Uterus (tissue), 4 donors: ENCODE data around the gene ASCL5. TPM values are rescaled to one million over a fixed set of nuclear protein-coding genes. Genes with fewer than 3 reads are reported as not detected.
A peak's percentile ranks its signal among the peaks of the same experiment; 100 is the strongest.

Source experiments
- DNase-seq, 2 donors: peaks; one replicate each; pipeline ENCODE4 v3.0.0-alpha.2; 2019 to 2020
- H3K27ac ChIP-seq, 2 donors: fragments of 200-600 bp; sonication (generic); 1 replicate in 1 of 2; 2 replicates in 1 of 2; pipeline ENCODE4 v1.5.1; 2016 to 2018
- H3K27me3 ChIP-seq, 2 donors: fragments of 200-600 bp; sonication (generic); one replicate each; pipeline ENCODE4 v1.5.1; 2018 to 2019; ENCODE audit warnings: control low read depth in 1 of 2
- H3K36me3 ChIP-seq, 2 donors: fragments of 200-600 bp; sonication (generic); one replicate each; pipeline ENCODE4 v1.5.1; 2019; ENCODE audit warnings: control low read depth in 1 of 2
- H3K4me1 ChIP-seq, 2 donors: fragments of 200-600 bp; sonication (generic); one replicate each; pipeline ENCODE4 v1.5.1; 2018 to 2019; ENCODE audit warnings: control low read depth in 1 of 2
- H3K4me3 ChIP-seq, 2 donors: fragments of 200-600 bp; sonication (generic); 1 replicate in 1 of 2; 2 replicates in 1 of 2; pipeline ENCODE4 v1.5.1; 2018 to 2019; ENCODE audit warnings: mild to moderate bottlenecking in 1 of 2
- H3K9me3 ChIP-seq, 2 donors: fragments of 200-600 bp; sonication (generic); one replicate each; pipeline ENCODE4 v1.5.1; 2019; ENCODE audit warnings: control low read depth in 1 of 2
- POLR2A ChIP-seq, 2 donors: fragments of 450-650 bp; IDR thresholded peaks; one replicate each; pipeline ENCODE4 v1.6.1; 2016; ENCODE audit warnings: antibody characterized with exemption in 2 of 2, mild to moderate bottlenecking in 1 of 2, moderate library complexity in 1 of 2
- intact Hi-C: fragments of 100-400 bp; cut with DNase I; formaldehyde crosslinking; loops from one replicate; pipeline ENCODE4 v1.15.1; 2023; ENCODE audit warnings: low total_unique reads
- total RNA-seq, 4 donors: library from RNA; depleted of rRNA in 3 of 4; stranded (reverse); fragments of >200 nt in 3 of 4; gene quantifications; one replicate each; pipeline versions ENCODE4 v1.1.0 to v1.2.4, GENCODE V29; 2014 to 2023
- TF ChIP-seq, protein P1 (sequence below), 4 experiments: fragments of 200-600 bp in 2 of 4; fragments of 450-650 bp in 2 of 4; sonication (generic) in 2 of 4; IDR thresholded peaks; one replicate each; pipeline ENCODE4 v1.5.1; 2016 to 2019; ENCODE audit warnings: antibody characterized with exemption in 4 of 4, mild to moderate bottlenecking in 2 of 4, moderate library complexity in 1 of 4
- donor health status: DM: yes; HTN: yes; CAD: no.

The ASCL5 gene
- total RNA-seq, 4 donors from 2014 or later = not detected

DNA sequence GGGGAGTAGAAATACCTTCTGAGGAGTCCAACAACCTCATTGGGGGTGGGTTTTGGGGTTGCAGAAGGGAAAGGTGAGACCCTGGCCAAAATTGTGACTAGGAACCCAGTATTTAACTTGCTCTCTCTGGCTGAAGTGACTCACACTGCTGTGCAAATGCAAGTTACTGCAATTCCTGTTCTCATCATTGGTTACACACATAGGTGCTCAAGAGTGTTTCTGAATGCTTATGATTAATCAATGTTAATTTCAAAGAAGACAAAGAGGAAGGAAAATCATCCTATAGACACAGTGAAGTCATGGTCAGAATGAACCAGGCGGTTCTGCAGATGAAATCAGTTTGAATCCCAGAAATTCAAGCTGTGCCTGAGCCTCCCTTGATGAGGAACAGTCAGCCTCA is 3.1 kb downstream of the ASCL5 start:
- no peak for TF ChIP-seq POLR2A (IDR thresholded peaks at IDR 0.05)
- TF ChIP-seq, protein P1, sequence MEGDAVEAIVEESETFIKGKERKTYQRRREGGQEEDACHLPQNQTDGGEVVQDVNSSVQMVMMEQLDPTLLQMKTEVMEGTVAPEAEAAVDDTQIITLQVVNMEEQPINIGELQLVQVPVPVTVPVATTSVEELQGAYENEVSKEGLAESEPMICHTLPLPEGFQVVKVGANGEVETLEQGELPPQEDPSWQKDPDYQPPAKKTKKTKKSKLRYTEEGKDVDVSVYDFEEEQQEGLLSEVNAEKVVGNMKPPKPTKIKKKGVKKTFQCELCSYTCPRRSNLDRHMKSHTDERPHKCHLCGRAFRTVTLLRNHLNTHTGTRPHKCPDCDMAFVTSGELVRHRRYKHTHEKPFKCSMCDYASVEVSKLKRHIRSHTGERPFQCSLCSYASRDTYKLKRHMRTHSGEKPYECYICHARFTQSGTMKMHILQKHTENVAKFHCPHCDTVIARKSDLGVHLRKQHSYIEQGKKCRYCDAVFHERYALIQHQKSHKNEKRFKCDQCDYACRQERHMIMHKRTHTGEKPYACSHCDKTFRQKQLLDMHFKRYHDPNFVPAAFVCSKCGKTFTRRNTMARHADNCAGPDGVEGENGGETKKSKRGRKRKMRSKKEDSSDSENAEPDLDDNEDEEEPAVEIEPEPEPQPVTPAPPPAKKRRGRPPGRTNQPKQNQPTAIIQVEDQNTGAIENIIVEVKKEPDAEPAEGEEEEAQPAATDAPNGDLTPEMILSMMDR (IDR thresholded peaks at IDR 0.05) = no peak
- H3K4me1 ChIP-seq = peaks cover 0 to 8% of the 10 kb centered on the region in 2 donors
- DNase-seq = no peak
- no peaks in the 10 kb centered on the region for H3K27me3 ChIP-seq
- no peak overlapping the region for H3K27ac ChIP-seq
- no peaks in the 10 kb centered on the region for H3K9me3 ChIP-seq
- H3K36me3 ChIP-seq = no peaks in the 10 kb centered on the region
- H3K4me3 ChIP-seq = no peak overlapping the region
- intact Hi-C loops = no loop called here

DNA sequence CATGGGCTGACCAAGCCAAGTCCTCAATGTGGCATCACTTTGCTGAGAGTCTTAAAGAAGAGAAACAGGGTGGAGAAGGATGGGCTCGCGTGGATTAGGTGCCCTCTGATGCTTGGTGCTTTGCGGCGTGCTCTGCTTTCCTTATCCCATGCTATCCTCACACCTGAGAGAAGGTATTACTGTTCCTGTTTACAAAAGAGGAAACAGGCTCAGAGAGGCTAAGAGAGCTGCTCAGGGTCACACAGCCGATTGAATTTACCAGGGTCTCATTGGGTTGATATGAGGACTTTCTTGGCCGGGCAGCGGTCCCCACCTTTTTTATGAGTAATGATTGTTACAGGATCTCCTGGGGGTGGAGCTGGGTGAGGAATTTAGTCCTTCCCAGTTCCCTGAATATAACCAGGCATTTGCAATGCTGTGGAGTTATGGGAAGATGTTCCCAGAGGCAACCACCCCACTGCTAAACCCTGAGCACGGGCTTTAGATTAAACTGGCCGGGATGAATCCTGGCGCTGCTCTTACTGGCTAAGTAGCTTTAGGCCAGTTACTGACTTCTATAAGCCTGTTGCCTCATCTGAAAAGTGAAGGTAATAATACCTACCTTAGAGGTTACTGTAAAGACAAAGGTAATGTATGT is 4.5 kb downstream of the ASCL5 start:
- intact Hi-C loops = no loop called here
- H3K27me3 ChIP-seq = no peaks in the 10 kb centered on the region
- peaks cover 0 to 8% of the 10 kb centered on the region in 2 donors for H3K4me1 ChIP-seq
- TF ChIP-seq POLR2A (IDR thresholded peaks at IDR 0.05) = no peak
- TF ChIP-seq, protein P1 (IDR thresholded peaks at IDR 0.05) = no peak
- no peak overlapping the region for H3K27ac ChIP-seq
- H3K4me3 ChIP-seq = no peak overlapping the region
- no peak for DNase-seq
- H3K36me3 ChIP-seq = no peaks in the 10 kb centered on the region
- H3K9me3 ChIP-seq = no peaks in the 10 kb centered on the region

DNA sequence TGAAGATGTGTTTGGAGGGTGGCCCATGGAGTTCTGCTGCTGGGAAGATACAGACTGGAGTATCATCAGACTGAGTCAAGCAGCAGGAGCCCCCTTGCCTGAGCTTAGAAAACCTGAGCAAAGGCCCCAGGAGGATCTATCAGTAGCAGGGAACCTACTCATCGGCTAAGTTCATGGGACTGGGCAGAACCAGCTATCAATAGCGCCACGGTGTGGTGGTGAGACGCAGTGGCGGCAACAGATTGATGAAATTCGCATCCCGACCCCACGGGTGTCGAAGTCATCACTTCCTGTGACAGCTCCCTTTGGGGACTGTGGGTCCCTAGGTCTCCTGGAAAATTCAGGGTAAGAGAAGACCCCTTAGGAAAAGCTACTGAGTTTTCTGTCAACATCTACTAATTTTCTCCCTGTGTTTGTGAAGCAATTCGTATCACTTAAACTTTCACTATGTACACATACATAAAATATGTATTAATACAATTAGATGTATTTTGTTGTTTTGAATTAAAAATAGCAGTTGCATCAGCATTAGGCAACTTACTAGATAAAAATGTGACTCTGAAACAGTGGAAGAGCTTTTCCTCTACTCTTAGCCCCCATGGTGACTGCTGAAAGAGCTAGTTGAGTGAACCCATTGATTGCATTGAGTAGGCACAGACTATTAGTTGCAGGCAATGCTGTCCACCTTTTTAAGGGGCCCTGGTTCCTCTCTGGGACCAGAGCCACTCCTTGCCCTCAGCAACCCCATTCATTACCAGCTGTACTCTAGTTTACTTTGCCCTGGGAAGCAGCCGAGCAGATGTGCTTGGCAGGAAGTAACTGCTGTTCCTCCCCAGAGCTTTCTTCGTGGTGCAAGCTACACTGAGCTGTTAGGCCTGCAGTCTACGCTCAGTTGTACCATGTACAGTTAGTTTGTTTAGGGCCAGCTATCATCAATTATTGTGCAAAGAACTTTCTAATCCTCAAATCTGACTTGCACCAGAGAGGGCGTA is 7.5 kb downstream of the ASCL5 start:
- H3K36me3 ChIP-seq = no peaks in the 10 kb centered on the region
- intact Hi-C loops = no loop called here
- TF ChIP-seq POLR2A (IDR thresholded peaks at IDR 0.05) = no peak
- TF ChIP-seq, protein P1 (IDR thresholded peaks at IDR 0.05) = peak in 3 of 4 experiments; percentile 10 to 16 (median 14)
- H3K4me1 ChIP-seq = no peaks in the 10 kb centered on the region
- H3K27ac ChIP-seq = no peak overlapping the region
- H3K27me3 ChIP-seq = no peaks in the 10 kb centered on the region
- H3K9me3 ChIP-seq = no peaks in the 10 kb centered on the region
- DNase-seq = no peak
- no peak overlapping the region for H3K4me3 ChIP-seq

DNA sequence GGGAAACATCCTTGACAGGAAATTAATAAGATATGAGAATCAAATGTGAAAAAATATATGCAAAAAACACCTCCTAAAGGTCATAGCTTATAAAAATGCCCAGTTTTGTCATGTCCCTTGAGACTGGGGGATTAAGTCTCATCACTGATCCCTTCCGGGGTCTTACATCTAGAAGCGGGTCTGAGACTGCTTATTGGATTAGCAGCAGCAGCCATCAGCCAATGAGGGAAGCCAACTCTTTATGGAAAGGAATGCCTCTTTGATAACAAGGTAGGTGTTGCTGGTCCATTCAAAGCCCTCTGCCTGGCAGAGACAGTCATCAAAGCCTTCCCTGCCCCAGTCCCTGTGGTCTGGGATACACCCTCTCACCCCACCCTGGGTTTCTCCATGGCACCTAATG is 10.9 kb downstream of the ASCL5 start:
- Histone ChIP-seq H3K9me3 (no peaks in the 10 kb centered on the region), H3K4me3 (no peak overlapping the region), H3K36me3 (no peaks in the 10 kb centered on the region), H3K4me1 (no peaks in the 10 kb centered on the region), H3K27me3 (no peaks in the 10 kb centered on the region), H3K27ac (no peak overlapping the region)
- DNase-seq = no peak
- no peak for TF ChIP-seq POLR2A (IDR thresholded peaks at IDR 0.05)
- TF ChIP-seq, protein P1 (IDR thresholded peaks at IDR 0.05) = no peak
- intact Hi-C loops = no loop called here

DNA sequence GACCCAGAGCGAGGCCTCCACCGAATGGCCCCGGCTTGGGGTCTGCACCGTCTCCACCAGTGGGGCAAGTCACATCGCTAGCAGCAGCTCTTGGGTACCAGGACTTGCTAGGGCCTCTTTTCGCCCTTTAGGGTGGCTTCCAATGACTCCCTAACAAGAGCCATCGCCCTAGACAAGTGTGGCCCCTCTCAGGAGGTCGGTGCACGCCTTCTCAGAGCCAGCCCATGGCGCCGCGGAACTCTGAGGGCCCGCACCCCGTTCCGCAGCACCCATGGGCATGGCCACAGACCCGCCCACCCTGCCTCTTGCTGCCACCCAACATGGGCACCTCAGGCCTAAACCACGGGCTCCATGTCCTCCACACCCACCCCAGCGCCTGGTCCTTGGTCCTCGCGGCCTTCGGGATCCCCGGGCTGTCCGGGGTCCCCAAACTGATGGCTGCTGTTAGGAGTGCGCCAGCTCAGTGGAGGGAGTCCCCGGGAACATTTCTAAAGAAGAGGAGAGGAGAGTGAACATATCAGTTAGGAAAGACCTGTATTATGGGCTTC is 11.5 kb downstream of the ASCL5 start:
- no peaks in the 10 kb centered on the region for H3K4me1 ChIP-seq
- intact Hi-C loops = no loop called here
- no peak overlapping the region for H3K4me3 ChIP-seq
- no peaks in the 10 kb centered on the region for H3K9me3 ChIP-seq
- H3K27ac ChIP-seq = no peak overlapping the region
- no peaks in the 10 kb centered on the region for H3K36me3 ChIP-seq
- DNase-seq = no peak
- TF ChIP-seq, protein P1 (IDR thresholded peaks at IDR 0.05) = no peak
- H3K27me3 ChIP-seq = no peaks in the 10 kb centered on the region
